CD4-positive, alpha-beta T cell treated with Interleukin-17A for 4 hours (primary cell): ENCODE measurements around the gene DGLUCY.
A peak's percentile ranks its signal among the peaks of the same experiment; 100 is the strongest.
"Not testable (repeated sequence)": the region's sequence is repeated elsewhere in the genome, so short reads cannot be mapped to it uniquely, and the experiment has no call there.

Source experiments
- DNase-seq: peaks from one replicate; pipeline ENCODE4 v3.0.0-alpha.2; 2020; ENCODE audit warnings: mixed read lengths

Gene DGLUCY

GRCh38 chr14:91216731-91217226 is 102.9 kb downstream of the DGLUCY start:
- no peak for DNase-seq

GRCh38 chr14:91218014-91218413 is 104.1 kb downstream of the DGLUCY start:
- no peak for DNase-seq

GRCh38 chr14:91219517-91220389 is 105.9 kb downstream of the DGLUCY start:
- no peak for DNase-seq

GRCh38 chr14:91220581-91221000 is 106.7 kb downstream of the DGLUCY start:
- DNase-seq = no peak

DNA sequence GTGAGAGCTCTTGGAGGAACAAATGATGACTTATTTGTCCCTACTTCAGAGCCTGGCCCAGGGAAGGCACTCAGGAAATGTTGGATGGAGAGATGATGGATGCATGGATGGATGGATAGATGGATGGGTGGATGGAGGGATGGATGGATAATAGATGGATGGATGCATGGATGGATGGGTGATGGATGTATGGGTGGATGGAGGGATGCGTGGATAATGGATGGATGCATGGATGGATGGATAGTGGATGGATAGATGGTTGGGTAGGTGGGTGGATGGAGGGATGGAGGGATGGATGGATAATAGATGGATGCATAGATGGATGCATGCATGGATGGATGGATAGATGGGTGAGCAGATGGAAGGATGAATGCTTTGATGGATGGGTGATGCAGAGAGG is 107.4 kb downstream of the DGLUCY start:
- DNase-seq = no peak

- DNase-seq = peak; percentile 72
Measured at GRCh38 chr14:91223028-91223783, 109.3 kb downstream of the DGLUCY start.

- DNase-seq = no peak
Measured at GRCh38 chr14:91225025-91225424, 111.2 kb downstream of the DGLUCY start.

DNA sequence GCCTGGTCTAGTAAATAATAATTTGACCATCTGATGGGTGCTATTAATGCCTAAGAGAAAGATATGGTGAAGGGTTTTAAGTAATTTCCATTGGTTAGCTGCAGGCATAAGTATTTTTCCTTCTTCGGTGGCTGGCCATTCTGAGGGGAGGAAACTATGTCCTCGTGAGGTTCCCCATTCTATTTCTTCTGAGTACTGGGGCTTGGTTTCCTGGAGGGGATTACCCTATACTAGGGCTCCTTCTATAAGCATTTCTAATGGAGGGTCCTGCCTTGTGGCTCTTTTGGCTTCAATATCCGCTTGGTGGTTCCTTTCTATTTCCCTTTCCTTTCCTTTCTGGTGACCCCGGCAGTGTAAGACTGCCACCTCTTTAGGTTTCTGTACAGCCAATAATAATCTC is 112.5 kb downstream of the DGLUCY start:
- not testable (repeated sequence) for DNase-seq

DNA sequence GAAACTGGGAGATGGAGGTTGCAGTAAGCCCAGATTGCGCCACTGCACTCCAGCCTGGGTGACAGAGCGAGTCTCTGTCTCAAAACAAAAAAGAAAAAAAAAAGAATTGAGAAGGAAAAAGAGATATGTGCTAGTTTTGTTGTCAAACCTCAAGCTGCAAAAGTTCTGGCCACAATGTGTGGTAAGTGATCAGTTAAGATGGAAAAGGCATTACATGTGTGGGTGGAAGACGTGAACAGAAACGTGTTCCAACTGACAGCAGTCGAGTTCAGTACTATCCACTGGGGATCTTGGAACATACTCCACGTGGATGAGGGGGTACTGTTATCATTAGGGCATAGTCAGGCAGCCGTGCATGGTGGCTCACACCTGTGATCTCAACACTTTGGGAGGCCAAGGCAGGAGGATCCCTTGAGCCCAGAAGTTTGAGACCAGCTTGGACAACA is 113.3 kb downstream of the DGLUCY start:
- no peak for DNase-seq

DNA sequence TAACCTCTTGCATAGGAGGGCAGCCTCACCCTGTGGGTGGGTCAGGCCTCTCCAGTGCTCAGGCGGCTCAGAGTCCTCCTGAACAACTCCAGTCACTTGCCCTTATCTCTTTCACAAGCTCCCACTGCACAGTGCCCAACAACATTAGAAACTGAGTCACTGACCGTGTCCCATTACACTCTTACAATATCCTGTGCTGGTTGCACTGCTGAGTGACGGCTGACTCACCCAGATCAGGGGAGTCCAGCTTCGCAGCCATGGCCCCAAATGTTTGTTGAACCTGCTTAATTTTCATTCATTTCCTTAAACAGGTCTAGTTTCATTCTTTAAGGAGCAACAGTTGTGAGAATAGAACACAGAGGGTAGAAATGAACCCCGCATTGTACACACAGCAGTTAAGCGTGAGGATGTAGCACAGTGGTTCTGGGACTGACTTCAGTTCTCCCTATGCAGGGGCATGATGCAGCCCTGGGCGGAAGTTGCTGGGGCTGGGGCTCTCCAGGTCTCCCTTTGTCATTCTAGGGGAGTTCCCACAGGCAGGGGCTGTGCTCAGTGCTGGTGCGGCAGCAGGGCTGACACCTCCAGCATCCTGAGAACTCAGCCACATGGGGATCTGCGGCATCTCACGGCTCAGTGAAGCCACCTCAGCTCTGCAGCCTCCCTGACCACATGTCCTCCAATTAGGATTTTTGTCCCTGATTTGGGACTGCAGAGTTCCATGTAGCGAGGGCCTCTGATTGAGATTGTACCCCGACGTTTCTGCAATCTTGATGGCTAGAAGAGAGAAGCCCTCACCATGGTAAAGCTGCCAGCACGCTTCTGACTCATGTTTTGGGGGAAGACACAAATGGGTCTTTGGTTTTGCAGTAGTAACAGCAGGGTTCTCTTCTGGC is 114.5 kb downstream of the DGLUCY start:
- DNase-seq = peak; percentile 81

- no peak for DNase-seq
Measured at GRCh38 chr14:91229005-91229382, 115.1 kb downstream of the DGLUCY start.

DNA sequence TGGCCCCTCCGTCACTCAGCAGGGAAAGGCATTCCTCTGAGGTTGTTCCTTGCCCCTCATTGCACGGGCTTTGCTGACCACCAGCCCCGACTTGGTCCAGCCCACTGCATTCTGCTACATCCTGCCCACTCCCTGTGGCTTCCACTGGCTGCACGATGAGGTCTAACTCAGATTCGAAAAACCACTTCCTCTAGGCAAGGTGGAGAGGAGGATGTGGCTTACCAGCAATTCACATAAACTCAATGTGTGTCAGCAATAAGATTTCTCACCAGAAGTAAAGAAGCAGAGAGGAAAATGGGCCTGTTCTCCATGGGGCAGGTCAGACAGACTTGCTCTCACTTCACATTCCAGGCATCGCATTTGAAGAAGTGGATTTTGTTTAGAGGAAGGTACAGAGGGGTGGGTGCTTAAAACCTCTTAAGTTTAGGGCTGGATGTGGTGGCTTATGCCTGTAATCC is 115.9 kb downstream of the DGLUCY start:
- DNase-seq = peak; percentile 77

DNA sequence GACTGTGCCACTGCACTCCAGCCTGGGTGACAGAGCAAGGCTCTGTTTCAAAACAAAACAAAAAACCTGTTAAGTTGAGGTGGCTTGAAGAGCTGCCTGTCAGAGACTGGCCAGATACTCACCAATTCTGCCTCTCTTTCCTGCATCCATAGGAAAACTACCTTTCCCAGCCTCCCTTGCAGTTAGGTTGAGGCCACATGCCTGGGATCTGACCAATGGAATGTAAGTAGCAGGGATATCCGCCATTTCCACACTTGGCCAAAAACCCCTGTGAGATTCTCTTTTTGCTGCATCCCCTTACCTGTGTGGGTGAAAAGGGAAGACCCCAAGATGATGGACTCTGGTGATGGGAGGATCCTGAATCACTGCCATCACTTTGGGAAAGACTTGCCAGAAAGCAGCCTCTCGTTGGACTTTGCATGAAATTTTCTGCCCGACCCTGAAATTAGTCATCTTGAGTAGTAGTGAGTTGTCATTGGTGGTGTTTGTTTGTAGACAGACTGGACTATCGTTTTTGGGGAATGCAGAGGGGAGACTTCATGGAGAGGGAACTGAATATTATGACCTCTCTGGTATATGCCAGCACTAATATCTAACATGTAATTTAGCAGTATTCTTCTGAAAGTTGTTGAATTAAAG is 116.6 kb downstream of the DGLUCY start:
- DNase-seq = no peak

DNA sequence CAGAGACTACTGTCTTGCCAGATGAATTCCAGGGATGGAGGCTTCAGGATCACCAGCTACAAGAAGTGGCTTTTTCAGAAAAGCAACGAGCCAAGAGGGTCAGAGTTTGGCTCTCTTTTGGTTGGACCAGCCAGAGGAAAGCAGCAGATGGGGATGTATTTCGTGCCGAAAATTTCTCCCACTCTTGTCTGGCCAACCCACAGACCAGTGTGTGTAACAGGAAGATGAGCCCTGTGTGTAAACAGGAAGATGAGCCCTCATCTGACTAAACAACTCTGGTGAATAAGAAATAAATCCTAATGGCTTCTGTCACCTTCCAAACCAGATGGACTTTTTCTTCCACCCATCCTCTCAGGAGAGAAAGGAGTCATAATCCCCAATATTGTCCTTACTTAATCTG is 117.6 kb downstream of the DGLUCY start:
- DNase-seq = peak; percentile 39

DNA sequence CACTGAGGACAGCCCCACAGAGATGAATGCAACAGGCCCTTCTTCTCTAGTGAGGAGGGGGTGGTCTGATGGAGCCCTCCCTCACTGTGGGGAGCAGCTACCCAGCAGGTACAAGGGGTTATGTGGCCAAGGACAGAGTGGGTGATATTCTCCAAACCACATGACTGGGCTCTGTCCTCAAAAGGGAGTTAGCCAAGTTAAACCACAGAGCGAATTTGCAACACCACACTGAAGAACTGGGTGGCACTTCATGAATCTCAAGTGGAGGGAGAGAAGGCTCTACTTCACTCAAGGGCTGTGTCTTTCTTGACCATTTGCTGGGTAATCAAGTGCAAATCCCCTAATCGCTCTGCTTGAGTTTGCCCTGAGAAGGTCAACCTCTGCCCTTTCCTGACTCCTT is 118.2 kb downstream of the DGLUCY start:
- DNase-seq = no peak

- DNase-seq = no peak
Measured at GRCh38 chr14:91232603-91233002, 118.7 kb downstream of the DGLUCY start.

DNA sequence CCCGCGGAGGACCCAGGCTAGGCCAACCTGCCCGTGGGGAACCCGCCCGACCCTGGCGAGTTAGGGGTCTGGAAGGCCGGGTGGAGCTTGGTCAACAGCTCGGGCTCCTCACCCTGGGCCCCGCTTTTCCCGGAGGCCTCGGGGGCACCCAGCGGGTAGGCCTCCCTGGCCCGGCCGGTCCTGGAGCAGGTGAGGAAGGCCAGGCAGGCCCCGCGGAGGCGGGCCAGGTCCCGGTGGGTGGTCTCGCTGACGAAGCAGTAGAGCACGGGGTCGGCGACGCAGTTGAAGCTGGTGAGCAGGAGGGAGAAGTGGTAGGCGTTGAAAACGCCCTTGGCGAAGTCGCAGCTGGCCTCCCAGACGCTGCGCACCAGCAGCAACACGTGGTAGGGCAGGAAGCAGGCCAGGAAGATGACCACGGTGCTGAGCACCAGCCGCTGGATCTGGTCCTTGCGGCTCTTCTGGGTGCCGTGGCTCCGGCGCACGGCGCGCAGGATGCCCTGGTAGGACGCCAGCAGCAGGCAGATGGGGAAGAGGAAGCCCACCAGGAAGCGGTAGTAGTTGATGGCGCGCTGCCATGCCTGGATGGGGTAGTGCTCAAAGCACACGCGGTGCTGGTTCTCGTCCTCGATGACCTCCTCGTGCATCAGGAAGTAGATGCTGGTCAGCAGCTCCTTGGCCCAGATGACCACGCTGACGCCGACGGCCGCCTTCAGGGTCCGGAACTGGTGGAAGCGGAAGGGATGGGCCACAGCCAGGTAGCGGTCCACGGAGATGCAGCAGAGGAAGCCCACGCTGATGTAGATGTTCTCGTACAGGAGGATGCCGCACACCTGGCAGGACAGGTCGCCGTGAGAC is 120.3 kb downstream of the DGLUCY start:
- DNase-seq = no peak

GRCh38 chr14:91234791-91235114 is 120.9 kb downstream of the DGLUCY start:
- DNase-seq = no peak

DNA sequence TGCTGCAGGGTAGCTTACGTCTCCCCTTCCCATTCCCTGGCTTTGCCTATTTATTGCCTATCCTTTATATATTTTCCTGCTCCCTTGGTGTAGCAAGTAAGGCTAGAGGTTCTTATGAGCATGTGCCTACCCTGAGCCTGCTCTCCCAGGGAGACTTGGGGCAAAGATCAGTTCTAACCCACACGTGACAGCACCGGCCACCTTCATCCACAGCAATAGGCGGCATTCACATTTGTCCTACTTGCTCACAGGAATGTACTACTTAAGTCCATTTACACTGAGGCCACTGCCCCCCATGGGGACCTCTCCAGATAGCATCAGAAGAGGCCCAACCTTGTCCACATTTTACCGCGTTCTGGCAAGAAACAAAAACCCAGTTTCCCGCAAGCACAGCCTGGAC is 122.0 kb downstream of the DGLUCY start:
- DNase-seq = no peak

GRCh38 chr14:91237219-91237618 is 123.3 kb downstream of the DGLUCY start:
- DNase-seq = no peak

DNA sequence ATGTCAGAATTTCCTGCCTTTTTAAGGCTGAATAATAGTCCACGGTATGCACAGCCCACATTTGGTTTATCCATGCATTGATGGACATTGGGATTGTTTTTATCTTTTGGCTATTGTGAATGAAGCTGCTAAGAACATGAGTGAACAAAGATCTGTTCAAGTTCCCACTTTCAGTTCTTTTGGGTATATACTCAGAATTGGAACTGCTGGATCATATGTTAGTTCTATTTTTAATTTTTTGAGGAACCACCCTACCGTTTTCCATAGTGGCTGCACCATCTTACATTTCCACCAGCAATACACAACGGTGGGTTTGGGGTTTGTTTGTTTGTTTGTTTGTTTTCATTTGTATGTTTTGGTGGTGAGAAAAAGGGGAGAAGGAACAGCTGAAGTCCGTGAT is 124.2 kb downstream of the DGLUCY start:
- DNase-seq = no peak
